Muscle layer of colon (tissue), 2 donors: ENCODE results near the gene LARP4B.
A peak's percentile ranks its signal among the peaks of the same experiment; 100 is the strongest.

Experiments used
- H3K27ac ChIP-seq: one replicate; pipeline ENCODE4 v1.7.0; 2013; ENCODE audit warnings: low read depth, mild to moderate bottlenecking, low read length, moderate library complexity
- H3K27me3 ChIP-seq, 2 donors: one replicate each; pipeline ENCODE4 v1.7.0; 2013; ENCODE audit warnings: low read length in 2 of 2, mild to moderate bottlenecking in 2 of 2; ENCODE audit not compliant: insufficient read depth in 2 of 2, control insufficient read depth in 1 of 2
- H3K36me3 ChIP-seq: one replicate; pipeline ENCODE4 v1.7.0; 2013; ENCODE audit warnings: mild to moderate bottlenecking, low read length; ENCODE audit not compliant: insufficient read depth
- H3K4me1 ChIP-seq: one replicate; pipeline ENCODE4 v1.7.0; 2013; ENCODE audit warnings: mild to moderate bottlenecking, low read length; ENCODE audit not compliant: insufficient read depth
- H3K4me3 ChIP-seq, 2 donors: one replicate each; pipeline ENCODE4 v1.7.0; 2013; ENCODE audit warnings: low read length in 2 of 2, low read depth in 1 of 2, mild to moderate bottlenecking in 1 of 2, moderate library complexity in 1 of 2
- H3K9ac ChIP-seq: one replicate; pipeline ENCODE4 v1.7.0; 2013; ENCODE audit warnings: low read length
- H3K9me3 ChIP-seq: one replicate; pipeline ENCODE4 v1.7.0; 2013; ENCODE audit warnings: mild to moderate bottlenecking, low read length
- donor health status: abdominal sarcoma.
- donor health status: Adenocarcinoma of cecum.

LARP4B gene

DNA sequence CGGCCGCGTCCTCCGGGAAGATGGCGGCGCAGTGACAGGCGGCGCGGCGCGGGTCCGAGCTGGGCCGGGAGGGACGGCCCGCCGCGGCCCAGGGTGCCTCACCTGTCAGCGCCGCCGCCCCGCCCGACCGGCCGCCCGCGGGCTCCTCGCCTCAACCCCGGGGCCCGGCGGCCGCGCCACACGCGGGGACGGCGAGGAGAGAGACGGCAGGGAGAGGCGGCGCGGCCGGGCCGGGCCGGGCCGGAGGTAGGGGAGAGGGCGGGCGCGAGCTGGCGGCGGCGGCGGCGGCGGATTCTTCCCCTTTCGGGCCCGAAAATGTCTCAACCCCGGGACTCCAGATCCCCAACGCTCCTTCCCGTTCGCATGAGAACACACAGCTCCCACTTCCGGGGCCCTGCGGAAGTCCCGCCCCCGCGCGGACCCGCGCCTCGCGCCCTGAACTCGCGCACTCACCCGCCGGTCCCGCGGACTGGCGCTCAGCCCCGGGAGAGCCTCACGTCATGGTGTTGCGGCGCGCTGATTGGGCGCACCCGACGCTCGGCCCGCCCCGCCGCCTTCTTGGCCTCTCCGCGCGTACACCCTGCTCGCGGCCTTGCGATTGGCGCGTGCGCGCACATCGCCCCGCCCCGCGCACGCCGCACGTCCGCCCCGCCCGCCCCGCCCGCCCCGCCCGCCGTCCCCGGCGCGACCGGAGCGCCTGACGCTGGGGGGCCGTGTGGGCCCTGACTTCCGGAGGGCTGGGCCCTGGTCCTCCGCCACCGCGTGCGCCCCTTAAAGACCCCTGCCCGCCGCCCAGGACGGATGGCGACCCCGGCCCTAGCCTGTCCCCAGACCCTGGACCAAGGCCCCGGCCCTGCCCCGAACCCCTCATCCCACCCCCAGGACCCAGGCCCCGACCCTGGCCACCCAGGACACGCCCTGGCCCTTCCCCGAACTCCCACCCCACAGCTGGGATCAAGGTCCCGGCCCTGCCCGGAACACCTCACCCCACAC, at the start of gene LARP4B:
LARP4B (minus strand) TSS at position 380 of the 993 bp plus-strand sequence. CDS start 45,984 bp downstream, outside the sequence.
- peak within 1 kb of the TSS; percentile 36 for H3K9ac ChIP-seq
- no peaks in the 10 kb centered on the region for H3K27me3 ChIP-seq
- H3K4me1 ChIP-seq = peaks cover 25% of the 10 kb centered on the region
- H3K9me3 ChIP-seq = no peaks in the 10 kb centered on the region
- H3K27ac ChIP-seq = peak within 1 kb of the TSS; percentile 49
- no peaks in the 10 kb centered on the region for H3K36me3 ChIP-seq
- H3K4me3 ChIP-seq = peak within 1 kb of the TSS; percentile 55 to 66

DNA sequence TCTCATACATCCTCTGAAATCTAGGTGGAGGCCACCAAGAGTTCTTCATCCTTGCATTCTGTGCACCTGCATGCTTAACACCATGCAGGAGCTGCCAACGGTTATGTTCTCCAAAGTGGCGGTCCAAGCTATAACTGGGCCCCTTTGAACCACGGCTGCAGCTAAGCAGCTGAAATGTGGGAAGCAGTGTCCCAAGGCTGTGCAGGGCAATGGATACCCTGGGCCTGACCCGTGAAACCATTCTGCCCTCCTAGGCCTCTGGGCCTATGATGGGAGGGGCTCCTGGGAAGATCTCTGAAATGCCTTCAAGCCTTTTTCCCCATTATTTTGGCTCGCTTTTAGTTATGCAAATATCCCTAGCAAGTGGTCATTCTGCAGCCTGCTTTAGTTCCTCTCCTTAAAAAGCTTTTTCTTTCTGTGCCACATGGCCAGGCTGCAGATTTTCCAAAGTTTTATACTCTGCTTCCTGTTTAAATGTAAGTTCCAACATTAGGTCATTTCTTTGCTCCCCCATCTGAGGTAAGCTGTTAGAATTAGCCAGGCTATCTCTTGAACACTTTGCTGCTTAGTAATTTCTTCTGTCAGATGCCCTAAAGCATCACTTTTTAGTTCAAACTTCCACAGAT, 49.1 kb upstream of the LARP4B start:
- Histone ChIP-seq H3K9me3 (no peaks in the 10 kb centered on the region), H3K27ac (no peak overlapping the region), H3K36me3 (no peaks in the 10 kb centered on the region), H3K9ac (no peak overlapping the region), H3K4me3 (no peak overlapping the region), H3K4me1 (no peaks in the 10 kb centered on the region), H3K27me3 (no peaks in the 10 kb centered on the region)

DNA sequence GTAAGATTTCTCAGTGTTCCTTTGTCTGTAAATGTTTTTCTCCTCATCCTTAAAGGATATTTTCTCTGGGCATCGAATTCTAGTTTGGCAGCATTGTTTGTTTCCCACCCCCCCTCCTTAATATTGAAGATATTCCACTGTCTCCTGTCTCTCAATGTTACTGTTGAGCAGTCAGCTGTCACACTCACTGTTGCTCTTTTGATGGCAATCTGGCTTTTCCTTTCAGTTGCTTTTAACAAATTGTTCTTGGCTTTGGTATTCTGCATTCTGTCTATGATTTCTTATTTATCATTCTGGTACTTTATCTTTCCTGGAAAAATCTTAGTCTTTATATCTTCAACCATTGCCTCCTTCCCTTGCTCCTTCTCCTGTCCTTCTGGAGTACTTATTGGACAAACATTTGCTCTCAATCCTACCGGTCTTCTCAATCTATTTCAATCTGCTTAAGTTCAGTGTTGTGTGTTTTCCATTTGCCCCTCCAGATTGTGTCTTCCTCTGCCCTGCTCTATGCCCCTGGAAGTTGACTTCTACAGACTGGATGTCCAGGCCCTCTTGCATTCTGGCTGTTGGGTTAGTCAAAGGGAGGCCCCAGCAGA, 47.4 kb upstream of the LARP4B start:
- Histone ChIP-seq H3K9me3 (no peaks in the 10 kb centered on the region), H3K36me3 (no peaks in the 10 kb centered on the region), H3K9ac (no peak overlapping the region), H3K4me3 (no peak overlapping the region), H3K4me1 (no peaks in the 10 kb centered on the region), H3K27me3 (no peaks in the 10 kb centered on the region), H3K27ac (no peak overlapping the region)

- H3K4me3 ChIP-seq = no peak overlapping the region
- no peak overlapping the region for H3K27ac ChIP-seq
- H3K4me1 ChIP-seq = no peaks in the 10 kb centered on the region
- H3K9ac ChIP-seq = no peak overlapping the region
- no peaks in the 10 kb centered on the region for H3K27me3 ChIP-seq
- no peaks in the 10 kb centered on the region for H3K9me3 ChIP-seq
- H3K36me3 ChIP-seq = no peaks in the 10 kb centered on the region
Measured at GRCh38 chr10:976316-976715, 44.8 kb upstream of the LARP4B start.

DNA sequence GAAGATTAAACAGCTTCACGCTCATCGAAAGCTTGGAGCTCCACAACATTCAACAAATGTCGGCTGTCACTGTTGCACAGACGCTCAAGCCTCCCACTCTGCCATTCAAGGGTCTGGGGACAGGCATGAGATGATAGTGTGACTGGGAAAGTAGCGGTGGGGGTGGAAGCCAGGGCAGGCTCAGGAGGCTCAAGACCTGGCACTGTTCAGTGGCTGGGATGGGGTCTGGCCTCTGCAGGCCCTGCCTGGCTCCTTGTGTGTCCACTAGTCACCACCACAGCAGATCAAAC, 43.2 kb upstream of the LARP4B start:
- Histone ChIP-seq H3K9ac (no peak overlapping the region), H3K27me3 (no peaks in the 10 kb centered on the region), H3K4me1 (peaks cover 9% of the 10 kb centered on the region), H3K9me3 (no peaks in the 10 kb centered on the region), H3K36me3 (no peaks in the 10 kb centered on the region), H3K4me3 (no peak overlapping the region), H3K27ac (no peak overlapping the region)

- H3K4me1 ChIP-seq = peaks cover 9% of the 10 kb centered on the region
- H3K27me3 ChIP-seq = no peaks in the 10 kb centered on the region
- H3K36me3 ChIP-seq = no peaks in the 10 kb centered on the region
- H3K9me3 ChIP-seq = no peaks in the 10 kb centered on the region
- no peak overlapping the region for H3K27ac ChIP-seq
- no peak overlapping the region for H3K4me3 ChIP-seq
- H3K9ac ChIP-seq = no peak overlapping the region
Measured at GRCh38 chr10:974038-974784, 42.7 kb upstream of the LARP4B start.

GRCh38 chr10:972763-973162, 41.3 kb upstream of the LARP4B start:
- Histone ChIP-seq H3K4me1 (peaks cover 9% of the 10 kb centered on the region), H3K4me3 (no peak overlapping the region), H3K27me3 (no peaks in the 10 kb centered on the region), H3K27ac (no peak overlapping the region), H3K9me3 (no peaks in the 10 kb centered on the region), H3K36me3 (no peaks in the 10 kb centered on the region), H3K9ac (no peak overlapping the region)

- no peaks in the 10 kb centered on the region for H3K36me3 ChIP-seq
- no peak overlapping the region for H3K27ac ChIP-seq
- H3K4me3 ChIP-seq = no peak overlapping the region
- no peaks in the 10 kb centered on the region for H3K27me3 ChIP-seq
- H3K9ac ChIP-seq = no peak overlapping the region
- no peaks in the 10 kb centered on the region for H3K9me3 ChIP-seq
- peaks cover 9% of the 10 kb centered on the region for H3K4me1 ChIP-seq
Measured at GRCh38 chr10:971613-972012, 40.1 kb upstream of the LARP4B start.

- Histone ChIP-seq H3K9me3 (no peaks in the 10 kb centered on the region), H3K4me3 (no peak overlapping the region), H3K36me3 (no peaks in the 10 kb centered on the region), H3K27me3 (no peaks in the 10 kb centered on the region), H3K4me1 (peaks cover 9% of the 10 kb centered on the region), H3K9ac (no peak overlapping the region), H3K27ac (no peak overlapping the region)
Measured at GRCh38 chr10:971150-971542, 39.6 kb upstream of the LARP4B start.

DNA sequence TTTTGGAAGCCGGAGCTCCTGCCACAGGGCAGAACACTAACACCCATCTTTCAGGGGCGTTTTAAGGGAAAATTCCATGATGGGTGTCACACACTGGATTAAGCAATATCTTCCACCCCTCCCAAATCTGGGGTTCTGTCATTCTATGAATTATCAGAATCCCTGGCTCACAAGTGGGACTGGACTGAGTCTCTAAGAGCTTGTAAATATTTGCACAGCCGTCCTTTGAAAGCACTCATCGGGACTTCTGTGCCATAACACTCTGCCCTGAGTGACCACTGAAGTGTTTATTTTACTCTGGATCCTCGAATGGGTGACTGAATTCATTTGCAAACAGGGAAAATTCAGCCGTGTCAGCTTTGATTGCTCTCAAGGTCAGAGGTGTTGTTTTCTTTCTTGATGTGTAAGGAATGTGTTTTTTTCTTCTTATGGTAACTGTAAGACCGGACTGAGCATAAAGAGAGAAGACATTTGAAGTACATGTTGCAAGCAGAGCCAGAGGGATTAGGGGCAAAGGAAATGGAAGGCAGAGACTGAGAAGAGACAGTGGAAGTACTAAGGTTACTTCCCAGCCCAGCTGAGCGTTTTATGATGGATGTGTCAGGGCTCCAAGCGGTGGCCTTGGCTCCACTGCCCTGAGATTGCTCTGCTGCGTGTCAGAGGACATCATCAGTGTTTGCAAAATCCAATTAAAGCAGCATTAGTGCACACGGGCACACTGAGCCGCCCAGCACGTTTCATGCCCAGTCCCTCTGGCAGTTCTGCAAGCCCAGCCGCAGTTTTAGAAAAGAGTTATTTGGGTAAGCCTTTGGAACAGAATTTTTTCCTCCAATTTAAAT, 39.0 kb upstream of the LARP4B start:
- H3K4me3 ChIP-seq = no peak overlapping the region
- H3K4me1 ChIP-seq = peaks cover 9% of the 10 kb centered on the region
- no peaks in the 10 kb centered on the region for H3K9me3 ChIP-seq
- no peaks in the 10 kb centered on the region for H3K36me3 ChIP-seq
- no peak overlapping the region for H3K9ac ChIP-seq
- H3K27ac ChIP-seq = no peak overlapping the region
- no peaks in the 10 kb centered on the region for H3K27me3 ChIP-seq
